HepG2 (cell line): ENCODE results near the gene RACGAP1. TPM values are rescaled to one million over a fixed set of nuclear protein-coding genes. Genes with fewer than 3 reads are reported as not detected.

Experiments
- ATAC-seq: fragments of 200-7000 bp; cut with Tn5 transposase; 3 replicates; pipeline ENCODE4 v1.9.1; 2020; ENCODE audit warnings: mild to moderate bottlenecking, moderate library complexity
- BruUV-seq: library from RNA; stranded (reverse); fragments of 400-500 nt; replicated peaks from 2 replicates; lab custom pipeline; 2021; lab: Mats Ljungman, UMichigan
- CTCF ChIA-PET: fragments of 300-600 bp; formaldehyde crosslinking; extraction: SDS; loops from one replicate; lab custom pipeline; 2021; ENCODE audit warnings: low total read pairs, inconsistent platforms, low intra/inter-chr PET ratio; lab: Yijun Ruan, JAX
- POLR2A ChIA-PET: fragments of 350-600 bp; sonication (Branson Sonifier 250); formaldehyde crosslinking; loops from one replicate; lab custom pipeline; 2020; ENCODE audit warnings: antibody characterized with exemption, inconsistent platforms; lab: Yijun Ruan, JAX
- DNase-seq: peaks from one replicate; pipeline ENCODE4 v3.0.0-alpha.2; 2015; ENCODE audit warnings: low spot score
- FAIRE-seq: peaks from 3 replicates; lab custom pipeline; 2011; peaks lifted over from hg19 to GRCh38; lab: Jason Lieb, UNC
- H2AFZ ChIP-seq: one replicate; pipeline ENCODE4 v1.6.1; 2011; ENCODE audit warnings: low read length, inconsistent platforms
- H3K27ac ChIP-seq: fragments of 300-600 bp; 3 replicates; pipeline ENCODE4 v1.8.0; 2011; ENCODE audit warnings: mixed run types, mild to moderate bottlenecking, mixed read lengths, low read length, inconsistent platforms; ENCODE audit not compliant: insufficient read depth; ENCODE audit errors: extremely low read length
- H3K27me3 ChIP-seq, 2 experiments: fragments of 200-600 bp in 1 of 2; 2 replicates in 1 of 2; 3 replicates in 1 of 2; pipeline versions ENCODE4 v1.6.0 to v1.8.0; 2011; ENCODE audit warnings: low read length in 2 of 2, mild to moderate bottlenecking in 2 of 2, moderate library complexity in 2 of 2, inconsistent platforms in 1 of 2; ENCODE audit not compliant: insufficient read depth in 2 of 2, control insufficient read depth in 1 of 2
- H3K36me3 ChIP-seq, 2 experiments: fragments of 200-600 bp in 1 of 2; replicated peaks in 1 of 2; 2 replicates in 1 of 2; 3 replicates in 1 of 2; pipeline versions ENCODE4 v1.5.1 to v1.8.0; 2011; ENCODE audit warnings: low read length in 2 of 2, inconsistent platforms in 1 of 2; ENCODE audit not compliant: insufficient read depth in 2 of 2, control insufficient read depth in 1 of 2
- H3K4me1 ChIP-seq: 2 replicates; pipeline ENCODE4 v1.5.1; 2012; ENCODE audit warnings: low read length, inconsistent platforms; ENCODE audit not compliant: insufficient read depth
- H3K4me2 ChIP-seq: 2 replicates; pipeline ENCODE4 v1.6.0; 2011; ENCODE audit warnings: low read depth, low read length, inconsistent platforms
- H3K4me3 ChIP-seq, 3 experiments: fragments of 200-600 bp in 1 of 3; sonication (generic), shearing (Covaris generic) in 1 of 3; replicated peaks in 1 of 3; 2 replicates each; pipeline ENCODE4 v1.5.1; 2011 to 2016; ENCODE audit warnings: low read length in 3 of 3, inconsistent platforms in 2 of 3, low read depth in 2 of 3, mild to moderate bottlenecking in 2 of 3, control low read depth in 1 of 3, mixed read lengths in 1 of 3; ENCODE audit not compliant: insufficient read depth in 1 of 3
- H3K79me2 ChIP-seq: one replicate; pipeline ENCODE4 v1.6.1; 2011; ENCODE audit warnings: low read length, inconsistent platforms; ENCODE audit not compliant: insufficient read depth
- H3K9ac ChIP-seq: 2 replicates; pipeline ENCODE4 v1.6.0; 2011; ENCODE audit warnings: mild to moderate bottlenecking, low read depth, low read length, inconsistent platforms; ENCODE audit not compliant: insufficient read depth
- H3K9me3 ChIP-seq: 2 replicates; pipeline ENCODE4 v1.5.1; 2012; ENCODE audit warnings: mild to moderate bottlenecking, low read length
- H4K20me1 ChIP-seq: 2 replicates; pipeline ENCODE4 v1.6.0; 2011; ENCODE audit warnings: inconsistent platforms, mild to moderate bottlenecking, low read length, moderate library complexity; ENCODE audit not compliant: insufficient read depth
- CCDC6 ChIP-seq: sonication (generic); formaldehyde crosslinking; IDR thresholded peaks from 2 replicates; pipeline ENCODE4 v1.8.1; 2022; ENCODE audit warnings: mild to moderate bottlenecking, missing genetic modification reagents, moderate library complexity
- HCFC1 ChIP-seq: fragments of 150-350 bp; IDR thresholded peaks from 2 replicates; pipeline ENCODE4 v1.6.1; 2014; ENCODE audit warnings: low read depth, low read length
- KAT7 ChIP-seq: IDR thresholded peaks from 2 replicates; pipeline ENCODE4 v1.6.1; 2018; ENCODE audit warnings: borderline replicate concordance, missing compliant biosample characterization
- MAFK ChIP-seq, 2 experiments: IDR thresholded peaks in 1 of 2; conservative IDR thresholded peaks in 1 of 2; 2 replicates each; pipeline ENCODE4 v1.6.1; 2011; ENCODE audit warnings: improper control_type of control experiment in 2 of 2, low read length in 2 of 2
- TGIF2 ChIP-seq: IDR thresholded peaks from 2 replicates; pipeline ENCODE4 v1.6.1; 2016; ENCODE audit warnings: control low read depth, missing compliant biosample characterization
- ZNF33B ChIP-seq: sonication (generic); formaldehyde crosslinking; IDR thresholded peaks from 2 replicates; pipeline ENCODE4 v1.5.1; 2020; ENCODE audit warnings: mild to moderate bottlenecking, missing genetic modification reagents
- in situ Hi-C: cut with HindIII; loops from 2 replicates; pipeline ENCODE4 v1.10.0; 2017; ENCODE audit warnings: low pct_unique_long_range_greater_than_20kb; ENCODE audit not compliant: extremely low pct_ligation_motif_present
- intact Hi-C: fragments of 100-400 bp; cut with micrococcal nuclease; formaldehyde crosslinking; loops from one replicate; pipeline ENCODE4 v1.10.0; 2022; ENCODE audit not compliant: unreplicated experiment
- polyA plus RNA-seq, 8 experiments: library from polyadenylated mRNA; depleted of rRNA in 3 of 8; stranded (reverse) in 7 of 8; unstranded in 1 of 8; fragments of >200 nt; fragmentation: Illumina TruSeq in 4 of 8; extraction: Trizol in 4 of 8; gene quantifications; 2 replicates each; pipeline versions ENCODE4 v1.2.1 to v1.2.3, GENCODE V29; 2011 to 2016; ENCODE audit warnings: low read depth in 4 of 8, missing spikeins in 1 of 8, mixed read lengths in 1 of 8; ENCODE audit not compliant: insufficient read depth in 1 of 8
- total RNA-seq, 5 experiments: library from RNA; depleted of rRNA; stranded (reverse); fragments of >200 nt; fragmentation: Illumina TruSeq; extraction: Trizol; gene quantifications; 2 replicates each; pipeline ENCODE4 v1.2.3, GENCODE V29; 2016; ENCODE audit warnings: low read depth in 1 of 5
- TF ChIP-seq, protein P1 (sequence below): sonication (generic); formaldehyde crosslinking; IDR thresholded peaks from 2 replicates; pipeline ENCODE4 v1.4.0; 2020; ENCODE audit warnings: missing genetic modification reagents, borderline replicate concordance
- TF ChIP-seq, protein P2 (sequence below): sonication (generic); formaldehyde crosslinking; conservative IDR thresholded peaks from 2 replicates; pipeline ENCODE4 v1.4.0; 2020; ENCODE audit warnings: mild to moderate bottlenecking, missing genetic modification reagents, moderate library complexity
- TF ChIP-seq, protein P3 (sequence below): sonication (generic); formaldehyde crosslinking; IDR thresholded peaks from 2 replicates; pipeline ENCODE4 v1.8.1; 2022; ENCODE audit warnings: low read depth, mild to moderate bottlenecking, missing genetic modification reagents
- TF ChIP-seq, protein P4 (sequence below): sonication (generic); formaldehyde crosslinking; conservative IDR thresholded peaks from 2 replicates; pipeline ENCODE4 v1.8.0; 2022; ENCODE audit warnings: missing genetic modification reagents
- TF ChIP-seq, protein P5 (sequence below): sonication (generic); formaldehyde crosslinking; IDR thresholded peaks from 2 replicates; pipeline ENCODE4 v1.5.0; 2020; ENCODE audit warnings: mild to moderate bottlenecking, missing genetic modification reagents, moderate library complexity

The RACGAP1 gene
- total and polyA plus RNA-seq, 2 of the 13 experiments (the other 11 are each of a cell fraction or from before 2014, with no cell fraction given) = 16.7 to 57.9 TPM

DNA sequence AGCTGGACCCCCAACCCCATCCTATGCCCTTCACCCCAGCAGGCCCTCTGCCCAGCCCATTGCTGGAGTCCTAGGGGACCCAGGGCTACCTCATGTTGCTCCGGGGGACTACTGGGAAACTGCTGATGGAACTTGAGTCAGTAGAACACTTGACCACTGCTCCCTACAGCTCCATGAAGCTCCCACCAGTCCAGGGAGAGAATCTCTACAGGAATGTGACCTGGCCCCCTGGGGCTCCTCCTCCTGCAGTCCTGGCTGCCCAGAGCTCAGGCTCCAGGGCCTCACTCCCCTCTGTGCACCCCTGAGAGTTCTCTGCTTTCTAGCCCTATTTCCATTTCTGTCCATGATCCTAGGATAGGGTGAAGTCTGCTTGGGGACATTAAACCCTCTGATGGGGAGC is 85.6 kb downstream of the RACGAP1 start (continued):
- TF ChIP-seq, protein P1, sequence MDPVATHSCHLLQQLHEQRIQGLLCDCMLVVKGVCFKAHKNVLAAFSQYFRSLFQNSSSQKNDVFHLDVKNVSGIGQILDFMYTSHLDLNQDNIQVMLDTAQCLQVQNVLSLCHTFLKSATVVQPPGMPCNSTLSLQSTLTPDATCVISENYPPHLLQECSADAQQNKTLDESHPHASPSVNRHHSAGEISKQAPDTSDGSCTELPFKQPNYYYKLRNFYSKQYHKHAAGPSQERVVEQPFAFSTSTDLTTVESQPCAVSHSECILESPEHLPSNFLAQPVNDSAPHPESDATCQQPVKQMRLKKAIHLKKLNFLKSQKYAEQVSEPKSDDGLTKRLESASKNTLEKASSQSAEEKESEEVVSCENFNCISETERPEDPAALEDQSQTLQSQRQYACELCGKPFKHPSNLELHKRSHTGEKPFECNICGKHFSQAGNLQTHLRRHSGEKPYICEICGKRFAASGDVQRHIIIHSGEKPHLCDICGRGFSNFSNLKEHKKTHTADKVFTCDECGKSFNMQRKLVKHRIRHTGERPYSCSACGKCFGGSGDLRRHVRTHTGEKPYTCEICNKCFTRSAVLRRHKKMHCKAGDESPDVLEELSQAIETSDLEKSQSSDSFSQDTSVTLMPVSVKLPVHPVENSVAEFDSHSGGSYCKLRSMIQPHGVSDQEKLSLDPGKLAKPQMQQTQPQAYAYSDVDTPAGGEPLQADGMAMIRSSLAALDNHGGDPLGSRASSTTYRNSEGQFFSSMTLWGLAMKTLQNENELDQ (CRISPR knock-in tag) = no peak
- TF ChIP-seq TGIF2 = no peak
- no peak for TF ChIP-seq KAT7

DNA sequence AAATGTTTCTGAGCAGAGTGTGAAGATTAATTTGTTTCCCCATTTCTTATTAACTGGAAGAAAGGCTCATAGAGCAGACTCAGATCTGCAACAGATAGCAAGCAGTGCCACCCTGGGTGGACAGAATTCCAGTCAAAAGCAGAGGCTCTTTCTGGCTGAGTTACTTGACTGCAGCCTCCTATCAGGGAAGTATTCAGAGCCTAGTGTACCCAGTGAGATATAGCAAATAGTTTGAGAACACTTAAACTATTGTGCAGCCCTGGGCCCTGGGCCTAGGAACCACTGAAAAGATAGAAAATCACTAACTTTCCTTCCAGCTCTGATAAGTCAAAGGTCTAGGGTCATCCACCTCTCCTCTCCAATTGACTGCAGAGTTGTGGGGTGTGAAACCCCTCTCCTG is 86.0 kb downstream of the RACGAP1 start:
- Histone ChIP-seq H2AFZ (no peak overlapping the region), H3K27ac (no peak overlapping the region), H3K9me3 (no peaks in the 10 kb centered on the region), H3K9ac (no peak overlapping the region), H4K20me1 (no peaks in the 10 kb centered on the region), H3K79me2 (no peaks in the 10 kb centered on the region), H3K36me3 (no peaks in the 10 kb centered on the region), H3K27me3 (peaks cover 0 to 1% of the 10 kb centered on the region in 2 experiments; a peak in 2 of 5 replicates), H3K4me1 (peaks cover 13% of the 10 kb centered on the region), H3K4me2 (no peak overlapping the region), H3K4me3 (no peak overlapping the region)
- no peak for DNase-seq
- intact Hi-C loops (no loop called here), in situ Hi-C loops (no loop called here)
- POLR2A ChIA-PET = no interaction called here
- no peak for FAIRE-seq
- CTCF ChIA-PET = no interaction called here
- peak; percentile 20; the same call in 1 of the 3 replicates for ATAC-seq
- BruUV-seq = no TSS peak
- TF ChIP-seq, protein P2, sequence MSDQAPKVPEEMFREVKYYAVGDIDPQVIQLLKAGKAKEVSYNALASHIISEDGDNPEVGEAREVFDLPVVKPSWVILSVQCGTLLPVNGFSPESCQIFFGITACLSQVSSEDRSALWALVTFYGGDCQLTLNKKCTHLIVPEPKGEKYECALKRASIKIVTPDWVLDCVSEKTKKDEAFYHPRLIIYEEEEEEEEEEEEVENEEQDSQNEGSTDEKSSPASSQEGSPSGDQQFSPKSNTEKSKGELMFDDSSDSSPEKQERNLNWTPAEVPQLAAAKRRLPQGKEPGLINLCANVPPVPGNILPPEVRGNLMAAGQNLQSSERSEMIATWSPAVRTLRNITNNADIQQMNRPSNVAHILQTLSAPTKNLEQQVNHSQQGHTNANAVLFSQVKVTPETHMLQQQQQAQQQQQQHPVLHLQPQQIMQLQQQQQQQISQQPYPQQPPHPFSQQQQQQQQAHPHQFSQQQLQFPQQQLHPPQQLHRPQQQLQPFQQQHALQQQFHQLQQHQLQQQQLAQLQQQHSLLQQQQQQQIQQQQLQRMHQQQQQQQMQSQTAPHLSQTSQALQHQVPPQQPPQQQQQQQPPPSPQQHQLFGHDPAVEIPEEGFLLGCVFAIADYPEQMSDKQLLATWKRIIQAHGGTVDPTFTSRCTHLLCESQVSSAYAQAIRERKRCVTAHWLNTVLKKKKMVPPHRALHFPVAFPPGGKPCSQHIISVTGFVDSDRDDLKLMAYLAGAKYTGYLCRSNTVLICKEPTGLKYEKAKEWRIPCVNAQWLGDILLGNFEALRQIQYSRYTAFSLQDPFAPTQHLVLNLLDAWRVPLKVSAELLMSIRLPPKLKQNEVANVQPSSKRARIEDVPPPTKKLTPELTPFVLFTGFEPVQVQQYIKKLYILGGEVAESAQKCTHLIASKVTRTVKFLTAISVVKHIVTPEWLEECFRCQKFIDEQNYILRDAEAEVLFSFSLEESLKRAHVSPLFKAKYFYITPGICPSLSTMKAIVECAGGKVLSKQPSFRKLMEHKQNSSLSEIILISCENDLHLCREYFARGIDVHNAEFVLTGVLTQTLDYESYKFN = no peak
- TF ChIP-seq, protein P3, sequence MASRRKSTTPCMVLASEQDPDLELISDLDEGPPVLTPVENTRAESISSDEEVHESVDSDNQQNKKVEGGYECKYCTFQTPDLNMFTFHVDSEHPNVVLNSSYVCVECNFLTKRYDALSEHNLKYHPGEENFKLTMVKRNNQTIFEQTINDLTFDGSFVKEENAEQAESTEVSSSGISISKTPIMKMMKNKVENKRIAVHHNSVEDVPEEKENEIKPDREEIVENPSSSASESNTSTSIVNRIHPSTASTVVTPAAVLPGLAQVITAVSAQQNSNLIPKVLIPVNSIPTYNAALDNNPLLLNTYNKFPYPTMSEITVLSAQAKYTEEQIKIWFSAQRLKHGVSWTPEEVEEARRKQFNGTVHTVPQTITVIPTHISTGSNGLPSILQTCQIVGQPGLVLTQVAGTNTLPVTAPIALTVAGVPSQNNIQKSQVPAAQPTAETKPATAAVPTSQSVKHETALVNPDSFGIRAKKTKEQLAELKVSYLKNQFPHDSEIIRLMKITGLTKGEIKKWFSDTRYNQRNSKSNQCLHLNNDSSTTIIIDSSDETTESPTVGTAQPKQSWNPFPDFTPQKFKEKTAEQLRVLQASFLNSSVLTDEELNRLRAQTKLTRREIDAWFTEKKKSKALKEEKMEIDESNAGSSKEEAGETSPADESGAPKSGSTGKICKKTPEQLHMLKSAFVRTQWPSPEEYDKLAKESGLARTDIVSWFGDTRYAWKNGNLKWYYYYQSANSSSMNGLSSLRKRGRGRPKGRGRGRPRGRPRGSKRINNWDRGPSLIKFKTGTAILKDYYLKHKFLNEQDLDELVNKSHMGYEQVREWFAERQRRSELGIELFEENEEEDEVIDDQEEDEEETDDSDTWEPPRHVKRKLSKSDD (CRISPR knock-in tag) = no peak
- no peak for TF ChIP-seq MAFK (conservative IDR thresholded peaks at IDR 0.05 in 1 of 2, IDR thresholded peaks at IDR 0.05 in 1 of 2; ENCODE audit: low read length in 2 of 2)
- TF ChIP-seq ZNF33B (CRISPR knock-in tag) = no peak
- TF ChIP-seq HCFC1 = no peak
- TF ChIP-seq, protein P4, sequence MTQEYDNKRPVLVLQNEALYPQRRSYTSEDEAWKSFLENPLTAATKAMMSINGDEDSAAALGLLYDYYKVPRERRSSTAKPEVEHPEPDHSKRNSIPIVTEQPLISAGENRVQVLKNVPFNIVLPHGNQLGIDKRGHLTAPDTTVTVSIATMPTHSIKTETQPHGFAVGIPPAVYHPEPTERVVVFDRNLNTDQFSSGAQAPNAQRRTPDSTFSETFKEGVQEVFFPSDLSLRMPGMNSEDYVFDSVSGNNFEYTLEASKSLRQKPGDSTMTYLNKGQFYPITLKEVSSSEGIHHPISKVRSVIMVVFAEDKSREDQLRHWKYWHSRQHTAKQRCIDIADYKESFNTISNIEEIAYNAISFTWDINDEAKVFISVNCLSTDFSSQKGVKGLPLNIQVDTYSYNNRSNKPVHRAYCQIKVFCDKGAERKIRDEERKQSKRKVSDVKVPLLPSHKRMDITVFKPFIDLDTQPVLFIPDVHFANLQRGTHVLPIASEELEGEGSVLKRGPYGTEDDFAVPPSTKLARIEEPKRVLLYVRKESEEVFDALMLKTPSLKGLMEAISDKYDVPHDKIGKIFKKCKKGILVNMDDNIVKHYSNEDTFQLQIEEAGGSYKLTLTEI (CRISPR knock-in tag) = no peak
- TF ChIP-seq CCDC6 = no peak
- TF ChIP-seq, protein P5, sequence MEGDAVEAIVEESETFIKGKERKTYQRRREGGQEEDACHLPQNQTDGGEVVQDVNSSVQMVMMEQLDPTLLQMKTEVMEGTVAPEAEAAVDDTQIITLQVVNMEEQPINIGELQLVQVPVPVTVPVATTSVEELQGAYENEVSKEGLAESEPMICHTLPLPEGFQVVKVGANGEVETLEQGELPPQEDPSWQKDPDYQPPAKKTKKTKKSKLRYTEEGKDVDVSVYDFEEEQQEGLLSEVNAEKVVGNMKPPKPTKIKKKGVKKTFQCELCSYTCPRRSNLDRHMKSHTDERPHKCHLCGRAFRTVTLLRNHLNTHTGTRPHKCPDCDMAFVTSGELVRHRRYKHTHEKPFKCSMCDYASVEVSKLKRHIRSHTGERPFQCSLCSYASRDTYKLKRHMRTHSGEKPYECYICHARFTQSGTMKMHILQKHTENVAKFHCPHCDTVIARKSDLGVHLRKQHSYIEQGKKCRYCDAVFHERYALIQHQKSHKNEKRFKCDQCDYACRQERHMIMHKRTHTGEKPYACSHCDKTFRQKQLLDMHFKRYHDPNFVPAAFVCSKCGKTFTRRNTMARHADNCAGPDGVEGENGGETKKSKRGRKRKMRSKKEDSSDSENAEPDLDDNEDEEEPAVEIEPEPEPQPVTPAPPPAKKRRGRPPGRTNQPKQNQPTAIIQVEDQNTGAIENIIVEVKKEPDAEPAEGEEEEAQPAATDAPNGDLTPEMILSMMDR (CRISPR knock-in tag) = no peak
